Osteoblast (primary cell): ENCODE results near the gene DUSP1. TPM values are rescaled to one million over a fixed set of nuclear protein-coding genes. Genes with fewer than 3 reads are reported as not detected.

Source experiments
- DNase-seq: peaks from one replicate; pipeline ENCODE4 v3.0.0; 2011; ENCODE audit warnings: low spot score, mixed read lengths; ENCODE audit not compliant: insufficient read length; ENCODE audit errors: missing footprints
- H2AFZ ChIP-seq: 2 replicates; pipeline ENCODE4 v1.6.0; 2011; ENCODE audit warnings: mild to moderate bottlenecking, low read length
- H3K27ac ChIP-seq: 2 replicates; pipeline ENCODE4 v1.5.1; 2011; ENCODE audit warnings: mild to moderate bottlenecking, low read depth, low read length, moderate library complexity
- H3K27me3 ChIP-seq: 2 replicates; pipeline ENCODE4 v1.6.0; 2012; ENCODE audit warnings: mild to moderate bottlenecking, control low read depth, inconsistent platforms, low read length, moderate library complexity; ENCODE audit not compliant: insufficient read depth
- H3K36me3 ChIP-seq: 2 replicates; pipeline ENCODE4 v1.5.1; 2011; ENCODE audit warnings: mild to moderate bottlenecking, low read length, control low read depth, moderate library complexity; ENCODE audit not compliant: insufficient read depth
- H3K4me1 ChIP-seq: 2 replicates; pipeline ENCODE4 v1.5.1; 2011; ENCODE audit warnings: mild to moderate bottlenecking, low read length, control low read depth, moderate library complexity; ENCODE audit not compliant: insufficient read depth
- H3K4me2 ChIP-seq: 2 replicates; pipeline ENCODE4 v1.6.0; 2011; ENCODE audit warnings: mild to moderate bottlenecking, low read length; ENCODE audit not compliant: insufficient read depth
- H3K4me3 ChIP-seq: fragments of 200-600 bp; sonication (generic); 3 replicates; pipeline ENCODE4 v1.5.1; 2012; ENCODE audit warnings: mild to moderate bottlenecking, low read length, inconsistent platforms; ENCODE audit not compliant: insufficient read depth
- H3K79me2 ChIP-seq: 2 replicates; pipeline ENCODE4 v1.6.0; 2012; ENCODE audit warnings: mild to moderate bottlenecking, low read length, control low read depth, inconsistent platforms; ENCODE audit not compliant: insufficient read depth
- H3K9me3 ChIP-seq: 2 replicates; pipeline ENCODE4 v1.5.1; 2011; ENCODE audit warnings: low read depth, low read length, control low read depth
- H4K20me1 ChIP-seq: 2 replicates; pipeline ENCODE4 v1.6.0; 2012; ENCODE audit warnings: mild to moderate bottlenecking, low read length, control low read depth; ENCODE audit not compliant: insufficient read depth
- CTCF ChIP-seq: IDR thresholded peaks from 2 replicates; pipeline ENCODE4 v1.5.1; 2011; ENCODE audit warnings: mild to moderate bottlenecking, low read depth, low read length, moderate library complexity; ENCODE audit errors: extremely low read depth
- total RNA-seq: library from RNA; depleted of rRNA; stranded (reverse); fragments of >200 nt; gene quantifications from 2 replicates; pipeline ENCODE4 v1.2.3, GENCODE V29; 2012

DUSP1 gene
- total RNA-seq, 1 donor, result 74.6 TPM

GRCh38 chr5:172743112-172743959, 27.7 kb downstream of the DUSP1 start:
- Histone ChIP-seq H3K36me3 (no peaks in the 10 kb centered on the region), H2AFZ (no peak overlapping the region), H3K4me2 (no peak overlapping the region), H3K27me3 (no peaks in the 10 kb centered on the region), H3K27ac (no peak overlapping the region), H3K9me3 (no peaks in the 10 kb centered on the region), H4K20me1 (no peaks in the 10 kb centered on the region), H3K4me3 (no peak overlapping the region), H3K4me1 (peaks cover 15% of the 10 kb centered on the region), H3K79me2 (no peaks in the 10 kb centered on the region)
- no peak for TF ChIP-seq CTCF
- DNase-seq, result no peak

- no peak for DNase-seq
- Histone ChIP-seq H3K36me3 (no peaks in the 10 kb centered on the region), H3K4me3 (no peak overlapping the region), H4K20me1 (no peaks in the 10 kb centered on the region), H2AFZ (no peak overlapping the region), H3K27ac (peak overlapping the region; percentile 97), H3K9me3 (no peaks in the 10 kb centered on the region), H3K4me2 (peak overlapping the region; percentile 36), H3K27me3 (no peaks in the 10 kb centered on the region), H3K4me1 (peaks cover 15% of the 10 kb centered on the region), H3K79me2 (no peaks in the 10 kb centered on the region)
- TF ChIP-seq CTCF, result no peak
These were observed 29.8 kb downstream of the DUSP1 start for GRCh38 chr5:172741206-172741582.

- H3K4me2 ChIP-seq, result peak overlapping the region; percentile 36
- H3K4me1 ChIP-seq, result peaks cover 15% of the 10 kb centered on the region
- no peaks in the 10 kb centered on the region for H3K79me2 ChIP-seq
- no peaks in the 10 kb centered on the region for H4K20me1 ChIP-seq
- no peak overlapping the region for H2AFZ ChIP-seq
- H3K27ac ChIP-seq, result peak overlapping the region; percentile 97
- H3K36me3 ChIP-seq, result no peaks in the 10 kb centered on the region
- DNase-seq, result peak; percentile 91
- no peak for TF ChIP-seq CTCF
- no peaks in the 10 kb centered on the region for H3K9me3 ChIP-seq
- H3K27me3 ChIP-seq, result no peaks in the 10 kb centered on the region
- H3K4me3 ChIP-seq, result no peak overlapping the region
These were observed 30.4 kb downstream of the DUSP1 start for GRCh38 chr5:172740428-172741205.

GRCh38 chr5:172739375-172739774, 31.6 kb downstream of the DUSP1 start:
- H3K4me1 ChIP-seq, result peaks cover 19% of the 10 kb centered on the region
- no peaks in the 10 kb centered on the region for H3K27me3 ChIP-seq
- no peaks in the 10 kb centered on the region for H3K79me2 ChIP-seq
- H3K4me2 ChIP-seq, result no peak overlapping the region
- no peaks in the 10 kb centered on the region for H3K9me3 ChIP-seq
- H2AFZ ChIP-seq, result no peak overlapping the region
- no peaks in the 10 kb centered on the region for H4K20me1 ChIP-seq
- DNase-seq, result no peak
- H3K27ac ChIP-seq, result no peak overlapping the region
- H3K4me3 ChIP-seq, result no peak overlapping the region
- TF ChIP-seq CTCF, result no peak
- no peaks in the 10 kb centered on the region for H3K36me3 ChIP-seq
